Trophoblast cell (in vitro differentiated cells and primary cell): ENCODE measurements around the gene C17orf67.
A peak's percentile ranks its signal among the peaks of the same experiment; 100 is the strongest.
"Not testable (repeated sequence)": the region's sequence is repeated elsewhere in the genome, so short reads cannot be mapped to it uniquely, and the experiment has no call there.

Source experiments
- DNase-seq, 2 donors: peaks; one replicate each; pipeline ENCODE4 v3.0.0-alpha.2; 2016
- H2AFZ ChIP-seq: 2 replicates; pipeline ENCODE4 v1.6.1; 2013; ENCODE audit warnings: low read length, moderate library complexity, mild to moderate bottlenecking; ENCODE audit not compliant: insufficient read depth, poor library complexity
- H2AK5ac ChIP-seq: 2 replicates; pipeline ENCODE4 v1.6.1; 2013; ENCODE audit warnings: mild to moderate bottlenecking, low read length
- H2BK120ac ChIP-seq: 2 replicates; pipeline ENCODE4 v1.6.1; 2013; ENCODE audit warnings: low read length, mild to moderate bottlenecking, moderate library complexity; ENCODE audit not compliant: insufficient read depth, poor library complexity
- H2BK12ac ChIP-seq: 2 replicates; pipeline ENCODE4 v1.6.1; 2013; ENCODE audit warnings: mild to moderate bottlenecking, low read length, moderate library complexity
- H2BK5ac ChIP-seq: 2 replicates; pipeline ENCODE4 v1.6.1; 2013; ENCODE audit warnings: low read length, low read depth, moderate library complexity, mild to moderate bottlenecking; ENCODE audit not compliant: poor library complexity
- H3K14ac ChIP-seq: 2 replicates; pipeline ENCODE4 v1.6.1; 2013; ENCODE audit warnings: mild to moderate bottlenecking, low read length
- H3K18ac ChIP-seq: 2 replicates; pipeline ENCODE4 v1.6.1; 2013; ENCODE audit warnings: mild to moderate bottlenecking, low read length
- H3K23ac ChIP-seq: 2 replicates; pipeline ENCODE4 v1.6.1; 2013; ENCODE audit warnings: low read length
- H3K27ac ChIP-seq: 2 replicates; pipeline ENCODE4 v1.5.1; 2013; ENCODE audit warnings: low read depth, mild to moderate bottlenecking, inconsistent platforms, low read length, moderate library complexity
- H3K27me3 ChIP-seq: 2 replicates; pipeline ENCODE4 v1.6.1; 2013; ENCODE audit warnings: inconsistent platforms, mild to moderate bottlenecking, low read length, moderate library complexity; ENCODE audit not compliant: insufficient read depth
- H3K36me3 ChIP-seq, 2 experiments: 1 replicate in 1 of 2; 2 replicates in 1 of 2; pipeline ENCODE4 v1.6.1; 2013; ENCODE audit warnings: low read length in 2 of 2, mild to moderate bottlenecking in 2 of 2, moderate library complexity in 1 of 2; ENCODE audit not compliant: insufficient read depth in 2 of 2, control insufficient read depth in 1 of 2
- H3K4ac ChIP-seq: 2 replicates; pipeline ENCODE4 v1.6.1; 2013; ENCODE audit warnings: low read depth, mild to moderate bottlenecking, low read length, moderate library complexity
- H3K4me1 ChIP-seq, 2 experiments: 1 replicate in 1 of 2; 2 replicates in 1 of 2; pipeline ENCODE4 v1.6.1; 2013; ENCODE audit warnings: low read length in 2 of 2, mild to moderate bottlenecking in 2 of 2, moderate library complexity in 1 of 2; ENCODE audit not compliant: insufficient read depth in 2 of 2, control insufficient read depth in 1 of 2
- H3K4me2 ChIP-seq: 2 replicates; pipeline ENCODE4 v1.6.1; 2013; ENCODE audit warnings: inconsistent platforms, mild to moderate bottlenecking, low read length, moderate library complexity
- H3K4me3 ChIP-seq: 2 replicates; pipeline ENCODE4 v1.5.1; 2013; ENCODE audit warnings: mild to moderate bottlenecking, low read depth, low read length, inconsistent platforms
- H3K79me1 ChIP-seq: one replicate; pipeline ENCODE4 v1.6.1; 2013; ENCODE audit warnings: low read length
- H3K79me2 ChIP-seq: 2 replicates; pipeline ENCODE4 v1.6.1; 2013; ENCODE audit warnings: low read length, mild to moderate bottlenecking; ENCODE audit not compliant: control insufficient read depth, insufficient read depth, poor library complexity
- H3K9ac ChIP-seq: 2 replicates; pipeline ENCODE4 v1.6.1; 2013; ENCODE audit warnings: mild to moderate bottlenecking, low read length
- H3K9me3 ChIP-seq: 2 replicates; pipeline ENCODE4 v1.6.1; 2013; ENCODE audit warnings: low read depth, mild to moderate bottlenecking, control low read depth, inconsistent platforms, low read length; ENCODE audit not compliant: insufficient read depth
- H4K12ac ChIP-seq: 2 replicates; pipeline ENCODE4 v1.6.1; 2013; ENCODE audit warnings: low read depth, mild to moderate bottlenecking, low read length, moderate library complexity
- H4K8ac ChIP-seq: 2 replicates; pipeline ENCODE4 v1.6.1; 2013; ENCODE audit warnings: low read depth, mild to moderate bottlenecking, low read length, moderate library complexity
- H4K91ac ChIP-seq: one replicate; pipeline ENCODE4 v1.6.1; 2013; ENCODE audit warnings: low read depth, mild to moderate bottlenecking, low read length, moderate library complexity
- WGBS: extraction: QIAGEN DNeasy Blood & Tissue Kit; methylation state at CpG from one replicate; pipeline ENCODE4 v1.1.7; 2013; ENCODE audit warnings: missing lambda C conversion rate; ENCODE audit not compliant: insufficient read length, insufficient coverage; ENCODE audit errors: extremely low coverage; 5-methylcytosine and 5-hydroxymethylcytosine counted together

C17orf67 gene

DNA sequence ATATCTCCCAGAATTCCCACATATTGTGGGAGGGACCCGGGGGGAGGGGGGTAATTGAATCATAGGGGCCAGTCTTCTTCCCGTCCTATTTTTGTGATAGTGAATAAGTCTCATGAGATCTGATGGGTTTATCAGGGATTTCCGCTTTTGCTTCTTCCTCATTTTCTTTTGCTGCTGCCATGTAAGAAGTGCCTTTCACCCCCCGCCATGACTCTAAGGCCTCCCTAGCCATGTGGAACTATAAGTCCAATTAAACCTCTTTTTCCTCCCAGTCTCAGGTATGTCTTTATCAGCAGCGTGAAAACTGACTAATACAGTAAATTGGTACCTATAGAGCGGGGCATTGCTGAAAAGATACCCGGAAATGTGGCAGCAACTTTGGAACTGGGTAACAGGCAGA lies 76.1 kb downstream of the C17orf67 start:
- not testable (repeated sequence) for H4K8ac ChIP-seq, H4K91ac ChIP-seq, H3K4me3 ChIP-seq, H3K9me3 ChIP-seq, H2BK12ac ChIP-seq, H3K36me3 ChIP-seq, H2AK5ac ChIP-seq, H3K9ac ChIP-seq, H2BK5ac ChIP-seq, H4K12ac ChIP-seq, H3K27ac ChIP-seq, H3K27me3 ChIP-seq, H3K18ac ChIP-seq, DNase-seq, H3K4me2 ChIP-seq, H2BK120ac ChIP-seq, H3K79me2 ChIP-seq, H3K23ac ChIP-seq, H3K14ac ChIP-seq, H3K4ac ChIP-seq, H2AFZ ChIP-seq
- Histone ChIP-seq H3K4me1 (peaks cover 12 to 19% of the 10 kb centered on the region in 2 experiments), H3K79me1 (peaks cover 21% of the 10 kb centered on the region)
- WGBS: no CpG with 5 or more reads among the region's 7 CpGs

DNA sequence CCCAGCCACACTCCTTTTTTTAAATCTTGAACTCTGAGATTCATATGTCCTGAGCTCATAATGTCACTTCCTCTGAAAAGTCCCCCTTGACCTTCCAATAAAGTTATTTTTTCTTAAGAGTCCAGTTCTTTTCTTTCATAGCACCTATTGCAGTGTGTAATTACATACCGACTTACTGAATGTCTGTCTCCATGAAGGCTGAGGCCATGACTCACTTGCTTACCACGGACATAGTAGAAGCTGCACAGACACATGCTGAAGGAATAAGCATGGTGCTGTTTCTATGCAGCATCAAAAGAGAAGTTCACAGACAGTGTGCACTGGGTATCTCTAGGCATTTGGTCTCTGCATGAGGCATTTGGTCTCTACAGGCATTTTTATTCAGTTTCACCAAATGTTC lies 77.2 kb downstream of the C17orf67 start:
- peak overlapping the region; percentile 52 for H4K91ac ChIP-seq
- peaks cover 4% of the 10 kb centered on the region for H3K79me2 ChIP-seq
- H3K4me3 ChIP-seq: no peak overlapping the region
- H3K4ac ChIP-seq: no peak overlapping the region
- no peaks in the 10 kb centered on the region for H3K36me3 ChIP-seq
- H4K8ac ChIP-seq: no peak overlapping the region
- no peak overlapping the region for H3K18ac ChIP-seq
- H3K4me2 ChIP-seq: no peak overlapping the region
- H3K9ac ChIP-seq: no peak overlapping the region
- H3K14ac ChIP-seq: no peak overlapping the region
- no peaks in the 10 kb centered on the region for H3K9me3 ChIP-seq
- no peak overlapping the region for H2AFZ ChIP-seq
- whole genome bisulfite sequencing: no CpG with 5 or more reads among the region's 2 CpGs
- peaks cover 12 to 19% of the 10 kb centered on the region in 2 experiments for H3K4me1 ChIP-seq
- no peak overlapping the region for H2BK5ac ChIP-seq
- H2AK5ac ChIP-seq: no peak overlapping the region
- H2BK12ac ChIP-seq: no peak overlapping the region
- DNase-seq: peak; percentile 28 to 74
- peaks cover 21% of the 10 kb centered on the region for H3K79me1 ChIP-seq
- no peak overlapping the region for H3K23ac ChIP-seq
- peak overlapping the region; percentile 54 for H2BK120ac ChIP-seq
- H4K12ac ChIP-seq: no peak overlapping the region
- H3K27ac ChIP-seq: peak overlapping the region; percentile 38
- no peaks in the 10 kb centered on the region for H3K27me3 ChIP-seq

DNA sequence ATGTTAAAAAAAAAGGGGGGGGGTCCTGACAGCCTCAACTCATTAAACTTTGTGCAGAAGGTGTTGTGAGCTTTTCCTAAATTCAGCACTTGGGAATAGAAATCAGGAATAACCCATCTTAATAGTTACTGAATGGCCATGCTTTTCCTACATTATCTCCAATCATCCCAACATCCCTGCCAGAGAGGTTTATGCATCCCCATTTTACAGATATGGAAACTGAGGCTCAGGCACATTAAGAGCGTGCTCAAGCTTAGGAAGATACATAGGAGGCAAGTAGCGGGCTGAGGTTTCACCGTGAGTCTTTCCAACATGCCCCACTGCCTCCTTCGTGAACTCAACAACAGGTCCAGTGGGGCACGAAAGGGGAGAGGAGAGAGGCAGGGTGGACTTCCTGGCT lies 78.4 kb downstream of the C17orf67 start:
- Histone ChIP-seq H3K4me1 (peaks cover 12 to 19% of the 10 kb centered on the region in 2 experiments), H2BK12ac (peak overlapping the region; percentile 74), H2BK120ac (peak overlapping the region; percentile 96), H3K79me2 (peaks cover 4% of the 10 kb centered on the region), H3K4me2 (no peak overlapping the region), H3K27ac (peak overlapping the region; percentile 74), H3K9me3 (no peaks in the 10 kb centered on the region), H3K4me3 (no peak overlapping the region), H3K18ac (peak overlapping the region; percentile 77), H4K12ac (no peak overlapping the region), H2AK5ac (peak overlapping the region; percentile 85), H3K23ac (no peak overlapping the region), H2BK5ac (peak overlapping the region; percentile 55), H3K14ac (peak overlapping the region; percentile 63), H3K27me3 (no peaks in the 10 kb centered on the region), H2AFZ (no peak overlapping the region), H3K4ac (peak overlapping the region; percentile 77), H4K91ac (peak overlapping the region; percentile 80), H3K36me3 (no peaks in the 10 kb centered on the region), H4K8ac (peak overlapping the region; percentile 18), H3K79me1 (peaks cover 21% of the 10 kb centered on the region), H3K9ac (no peak overlapping the region)
- WGBS: no CpG with 5 or more reads among the region's 5 CpGs
- no peak for DNase-seq

GRCh38 chr17:56754523-56755208 lies 79.1 kb downstream of the C17orf67 start:
- Histone ChIP-seq H3K36me3 (no peaks in the 10 kb centered on the region), H3K4me1 (peaks cover 12 to 19% of the 10 kb centered on the region in 2 experiments), H2AK5ac (peak overlapping the region; percentile 90), H3K79me1 (peaks cover 21% of the 10 kb centered on the region), H3K27ac (peak overlapping the region; percentile 91), H3K4ac (peak overlapping the region; percentile 78), H3K9ac (no peak overlapping the region), H4K12ac (peak overlapping the region; percentile 28), H2BK5ac (peak overlapping the region; percentile 98), H4K91ac (peak overlapping the region; percentile 98), H3K4me2 (no peak overlapping the region), H3K9me3 (no peaks in the 10 kb centered on the region), H3K79me2 (peaks cover 4% of the 10 kb centered on the region), H2BK120ac (peak overlapping the region; percentile 98), H3K18ac (peak overlapping the region; percentile 95), H2AFZ (peak overlapping the region; percentile 52), H3K23ac (no peak overlapping the region), H3K14ac (peak overlapping the region; percentile 92), H2BK12ac (peak overlapping the region; percentile 96), H4K8ac (peak overlapping the region; percentile 96), H3K4me3 (no peak overlapping the region), H3K27me3 (no peaks in the 10 kb centered on the region)
- WGBS: no CpG with 5 or more reads among the region's 8 CpGs
- DNase-seq: no peak
